Activated T-cell treated with anti-CD3 and anti-CD28 coated beads, Interleukin-2, amount 50 U/mL, for 4 hours (primary cell): Measurements from ENCODE around the gene ATP11A. TPM values are rescaled to one million over a fixed set of nuclear protein-coding genes. Genes with fewer than 3 reads are reported as not detected.

Source experiments
- ATAC-seq, 2 donors: fragments of 200-7000 bp; cut with Tn5 transposase; one replicate each; pipeline ENCODE4 v1.10.0; 2021
- DNase-seq: peaks from one replicate; pipeline ENCODE4 v3.0.0-alpha.2; 2020
- H3K27me3 Mint-ChIP-seq: one replicate; pipeline ENCODE4 v1.8.0; 2021; ENCODE audit warnings: low read depth, mixed read lengths
- H3K36me3 Mint-ChIP-seq: one replicate; pipeline ENCODE4 v1.8.0; 2022; ENCODE audit warnings: mixed read lengths; ENCODE audit not compliant: insufficient read depth
- H3K4me1 Mint-ChIP-seq: one replicate; pipeline ENCODE4 v1.8.0; 2021; ENCODE audit warnings: low read depth, mixed read lengths
- H3K4me3 Mint-ChIP-seq: one replicate; pipeline ENCODE4 v1.8.0; 2021; ENCODE audit warnings: mild to moderate bottlenecking, moderate library complexity, mixed read lengths
- H3K9me3 Mint-ChIP-seq: one replicate; pipeline ENCODE4 v1.8.0; 2021; ENCODE audit warnings: mixed read lengths
- total RNA-seq, 3 donors: library from RNA; stranded (reverse); gene quantifications; one replicate each; pipeline ENCODE4 v1.2.1, GENCODE V29; 2021

The ATP11A gene
- total RNA-seq, 3 donors from 2014 or later: 34.7 to 40.8 (median 35.6) TPM

GRCh38 chr13:112774829-112775565 is 85.2 kb downstream of the ATP11A start:
- Mint-ChIP-seq H3K4me3 (no peak overlapping the region), H3K9me3 (no peaks in the 10 kb centered on the region), H3K4me1 (peaks cover 2% of the 10 kb centered on the region), H3K36me3 (peaks cover 10% of the 10 kb centered on the region), H3K27me3 (no peaks in the 10 kb centered on the region)
- no peak for ATAC-seq
- no peak for DNase-seq

GRCh38 chr13:112775791-112776279 is 86.0 kb downstream of the ATP11A start:
- Mint-ChIP-seq H3K4me1 (peaks cover 6% of the 10 kb centered on the region), H3K27me3 (no peaks in the 10 kb centered on the region), H3K4me3 (no peak overlapping the region), H3K36me3 (peaks cover 8% of the 10 kb centered on the region), H3K9me3 (no peaks in the 10 kb centered on the region)
- ATAC-seq (no peak), DNase-seq (no peak)

- DNase-seq (no peak), ATAC-seq (no peak)
- Mint-ChIP-seq H3K36me3 (peaks cover 8% of the 10 kb centered on the region), H3K4me3 (no peak overlapping the region), H3K4me1 (peaks cover 6% of the 10 kb centered on the region), H3K27me3 (no peaks in the 10 kb centered on the region), H3K9me3 (no peaks in the 10 kb centered on the region)
Measured at GRCh38 chr13:112776354-112776753, 86.5 kb downstream of the ATP11A start.

GRCh38 chr13:112776971-112777370 is 87.1 kb downstream of the ATP11A start:
- H3K4me3 Mint-ChIP-seq: no peak overlapping the region
- no peak for ATAC-seq
- H3K9me3 Mint-ChIP-seq: no peaks in the 10 kb centered on the region
- H3K4me1 Mint-ChIP-seq: peaks cover 8% of the 10 kb centered on the region
- DNase-seq: no peak
- H3K36me3 Mint-ChIP-seq: peaks cover 7% of the 10 kb centered on the region
- H3K27me3 Mint-ChIP-seq: no peaks in the 10 kb centered on the region

- Mint-ChIP-seq H3K4me3 (no peak overlapping the region), H3K9me3 (no peaks in the 10 kb centered on the region), H3K4me1 (peaks cover 11% of the 10 kb centered on the region), H3K36me3 (peaks cover 9% of the 10 kb centered on the region), H3K27me3 (no peaks in the 10 kb centered on the region)
- DNase-seq: no peak
- ATAC-seq: no peak
Measured at GRCh38 chr13:112777637-112778406, 88.0 kb downstream of the ATP11A start.

- Mint-ChIP-seq H3K4me3 (no peak overlapping the region), H3K27me3 (no peaks in the 10 kb centered on the region), H3K9me3 (no peaks in the 10 kb centered on the region), H3K4me1 (peaks cover 13% of the 10 kb centered on the region), H3K36me3 (peaks cover 4% of the 10 kb centered on the region)
- ATAC-seq (no peak), DNase-seq (no peak)
Measured at GRCh38 chr13:112779856-112780604, 90.2 kb downstream of the ATP11A start.

GRCh38 chr13:112781287-112781686 is 91.4 kb downstream of the ATP11A start:
- H3K27me3 Mint-ChIP-seq: no peaks in the 10 kb centered on the region
- no peaks in the 10 kb centered on the region for H3K9me3 Mint-ChIP-seq
- ATAC-seq (no peak), DNase-seq (no peak)
- peaks cover 11% of the 10 kb centered on the region for H3K4me1 Mint-ChIP-seq
- H3K4me3 Mint-ChIP-seq: no peak overlapping the region
- peaks cover 7% of the 10 kb centered on the region for H3K36me3 Mint-ChIP-seq

- no peak for ATAC-seq
- peaks cover 9% of the 10 kb centered on the region for H3K36me3 Mint-ChIP-seq
- H3K4me1 Mint-ChIP-seq: peaks cover 11% of the 10 kb centered on the region
Measured at GRCh38 chr13:112781881-112782361, 92.1 kb downstream of the ATP11A start.

GRCh38 chr13:112782429-112783010 is 92.7 kb downstream of the ATP11A start:
- Mint-ChIP-seq H3K4me3 (no peak overlapping the region), H3K36me3 (peaks cover 9% of the 10 kb centered on the region), H3K27me3 (no peaks in the 10 kb centered on the region), H3K4me1 (peaks cover 11% of the 10 kb centered on the region), H3K9me3 (no peaks in the 10 kb centered on the region)
- DNase-seq: no peak
- ATAC-seq: no peak

More at GRCh38 chr13:112781881-112782361, 92.1 kb downstream of the ATP11A start:
- H3K27me3 Mint-ChIP-seq: no peaks in the 10 kb centered on the region
- H3K4me3 Mint-ChIP-seq: no peak overlapping the region
- DNase-seq: no peak
- H3K9me3 Mint-ChIP-seq: no peaks in the 10 kb centered on the region

- H3K36me3 Mint-ChIP-seq: peaks cover 9% of the 10 kb centered on the region
- H3K9me3 Mint-ChIP-seq: no peaks in the 10 kb centered on the region
- DNase-seq (no peak), ATAC-seq (no peak)
- H3K27me3 Mint-ChIP-seq: no peaks in the 10 kb centered on the region
- peaks cover 11% of the 10 kb centered on the region for H3K4me1 Mint-ChIP-seq
- H3K4me3 Mint-ChIP-seq: no peak overlapping the region
Measured at GRCh38 chr13:112783135-112783977, 93.5 kb downstream of the ATP11A start.

- peaks cover 9% of the 10 kb centered on the region for H3K36me3 Mint-ChIP-seq
- H3K4me3 Mint-ChIP-seq: no peak overlapping the region
- DNase-seq (no peak), ATAC-seq (no peak)
- no peaks in the 10 kb centered on the region for H3K27me3 Mint-ChIP-seq
- peaks cover 11% of the 10 kb centered on the region for H3K4me1 Mint-ChIP-seq
- H3K9me3 Mint-ChIP-seq: no peaks in the 10 kb centered on the region
Measured at GRCh38 chr13:112783978-112784371, 94.1 kb downstream of the ATP11A start.

- Mint-ChIP-seq H3K4me1 (peaks cover 11% of the 10 kb centered on the region), H3K27me3 (no peaks in the 10 kb centered on the region), H3K36me3 (peaks cover 11% of the 10 kb centered on the region), H3K4me3 (no peak overlapping the region), H3K9me3 (no peaks in the 10 kb centered on the region)
- DNase-seq (no peak), ATAC-seq (no peak)
Measured at GRCh38 chr13:112784811-112785482, 95.1 kb downstream of the ATP11A start.

- peaks cover 11% of the 10 kb centered on the region for H3K36me3 Mint-ChIP-seq
Measured at GRCh38 chr13:112785483-112785856, 95.6 kb downstream of the ATP11A start.

More at GRCh38 chr13:112785483-112785856, 95.6 kb downstream of the ATP11A start:
- peaks cover 9% of the 10 kb centered on the region for H3K4me1 Mint-ChIP-seq
- no peak overlapping the region for H3K4me3 Mint-ChIP-seq
- DNase-seq: no peak
- ATAC-seq: no peak
- H3K9me3 Mint-ChIP-seq: no peaks in the 10 kb centered on the region
- H3K27me3 Mint-ChIP-seq: no peaks in the 10 kb centered on the region
